PFSK-1 (cell line): ENCODE data around the gene ARAP1.

Experiments
- FOXP2 ChIP-seq: optimal IDR thresholded peaks from 2 replicates; pipeline ENCODE3; 2011; ENCODE audit warnings: borderline replicate concordance, control low read depth, inconsistent platforms; ENCODE audit not compliant: insufficient read depth; ENCODE audit errors: extremely low read length, extremely low read depth
- POLR2AphosphoS5 ChIP-seq: IDR thresholded peaks from 2 replicates; pipeline ENCODE4 v1.6.1; 2012; ENCODE audit warnings: low read depth, mild to moderate bottlenecking, control low read depth, low read length, moderate library complexity
- REST ChIP-seq, 2 experiments: IDR thresholded peaks; 2 replicates each; pipeline versions ENCODE4 v1.6.1 to v1.8.0; 2011 to 2012; ENCODE audit warnings: low read depth in 2 of 2, low read length in 2 of 2, control low read depth in 1 of 2, inconsistent platforms in 1 of 2, mild to moderate bottlenecking in 1 of 2, moderate library complexity in 1 of 2; ENCODE audit not compliant: insufficient read depth in 1 of 2
- SIN3A ChIP-seq: IDR thresholded peaks from 2 replicates; pipeline ENCODE4 v1.6.1; 2012; ENCODE audit warnings: mild to moderate bottlenecking, low read length, moderate library complexity, borderline replicate concordance; ENCODE audit not compliant: insufficient read depth
- TAF1 ChIP-seq: IDR thresholded peaks from 2 replicates; pipeline ENCODE4 v1.6.1; 2012; ENCODE audit warnings: low read length, control low read depth, borderline replicate concordance; ENCODE audit not compliant: insufficient read depth

The ARAP1 gene

GRCh38 chr11:72763823-72764222 is 11.6 kb upstream of the ARAP1 start:
- TF ChIP-seq REST (IDR thresholded peaks at IDR 0.05; ENCODE audit: insufficient read depth in 1 of 2, low read depth in 2 of 2, low read length in 2 of 2) = no peak
- TF ChIP-seq FOXP2 = no peak
- TF ChIP-seq POLR2AphosphoS5 = no peak
- TF ChIP-seq TAF1 = no peak
- TF ChIP-seq SIN3A = no peak

GRCh38 chr11:72762641-72763304 is 10.6 kb upstream of the ARAP1 start:
- TF ChIP-seq SIN3A (no peak), FOXP2 (no peak), TAF1 (no peak), REST (IDR thresholded peaks at IDR 0.05; ENCODE audit: insufficient read depth in 1 of 2, low read depth in 2 of 2, low read length in 2 of 2) (no peak), POLR2AphosphoS5 (no peak)

GRCh38 chr11:72760539-72761405 is 8.6 kb upstream of the ARAP1 start:
- TF ChIP-seq REST (IDR thresholded peaks at IDR 0.05; ENCODE audit: insufficient read depth in 1 of 2, low read depth in 2 of 2, low read length in 2 of 2) (no peak), POLR2AphosphoS5 (no peak), TAF1 (no peak), SIN3A (no peak), FOXP2 (no peak)

GRCh38 chr11:72759468-72759985 is 7.3 kb upstream of the ARAP1 start:
- TF ChIP-seq REST (IDR thresholded peaks at IDR 0.05; ENCODE audit: insufficient read depth in 1 of 2, low read depth in 2 of 2, low read length in 2 of 2) = no peak
- no peak for TF ChIP-seq FOXP2
